Right lobe of liver (tissue), 4 donors: Measurements from ENCODE around the gene GSG1L.

Experiments used
- POLR2A ChIP-seq: fragments of 450-650 bp; IDR thresholded peaks from one replicate; pipeline ENCODE4 v1.6.1; 2017; ENCODE audit warnings: antibody characterized with exemption, mild to moderate bottlenecking
- TF ChIP-seq, protein P1 (sequence below), 4 donors: fragments of 200-600 bp in 3 of 4; fragments of 450-650 bp in 1 of 4; IDR thresholded peaks; one replicate each; pipeline versions ENCODE4 v1.5.1 to v1.8.0; 2016 to 2022; ENCODE audit warnings: antibody characterized with exemption in 4 of 4, mild to moderate bottlenecking in 2 of 4
- donor health status: DM: no; HTN: no; CAD: no.
- donor health status: DM: no; HTN: no; CAD: no.
- donor health status: DM: no; HTN: yes; CAD: no.

GRCh38 chr16:28000314-28001169, 63.0 kb downstream of the GSG1L start:
- TF ChIP-seq, protein P1, sequence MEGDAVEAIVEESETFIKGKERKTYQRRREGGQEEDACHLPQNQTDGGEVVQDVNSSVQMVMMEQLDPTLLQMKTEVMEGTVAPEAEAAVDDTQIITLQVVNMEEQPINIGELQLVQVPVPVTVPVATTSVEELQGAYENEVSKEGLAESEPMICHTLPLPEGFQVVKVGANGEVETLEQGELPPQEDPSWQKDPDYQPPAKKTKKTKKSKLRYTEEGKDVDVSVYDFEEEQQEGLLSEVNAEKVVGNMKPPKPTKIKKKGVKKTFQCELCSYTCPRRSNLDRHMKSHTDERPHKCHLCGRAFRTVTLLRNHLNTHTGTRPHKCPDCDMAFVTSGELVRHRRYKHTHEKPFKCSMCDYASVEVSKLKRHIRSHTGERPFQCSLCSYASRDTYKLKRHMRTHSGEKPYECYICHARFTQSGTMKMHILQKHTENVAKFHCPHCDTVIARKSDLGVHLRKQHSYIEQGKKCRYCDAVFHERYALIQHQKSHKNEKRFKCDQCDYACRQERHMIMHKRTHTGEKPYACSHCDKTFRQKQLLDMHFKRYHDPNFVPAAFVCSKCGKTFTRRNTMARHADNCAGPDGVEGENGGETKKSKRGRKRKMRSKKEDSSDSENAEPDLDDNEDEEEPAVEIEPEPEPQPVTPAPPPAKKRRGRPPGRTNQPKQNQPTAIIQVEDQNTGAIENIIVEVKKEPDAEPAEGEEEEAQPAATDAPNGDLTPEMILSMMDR (IDR thresholded peaks at IDR 0.05) = no peak
- TF ChIP-seq POLR2A = no peak
